Parietal lobe (tissue), 1 donor: ENCODE measurements around the gene HBE1. TPM values are rescaled to one million over a fixed set of nuclear protein-coding genes. Genes with fewer than 3 reads are reported as not detected.

Experiments
- total RNA-seq: library from RNA; depleted of rRNA; stranded (reverse); fragments of >200 nt; gene quantifications from one replicate; pipeline ENCODE4 v1.2.3, GENCODE V29; 2014

The HBE1 gene
- 3.8 TPM for total RNA-seq

GRCh38 chr11:5269715-5270147 is at the start of gene HBE1:
HBE1 (minus strand) TSS chr11:5269945; CDS start chr11:5269890, 55 bp downstream.

DNA sequence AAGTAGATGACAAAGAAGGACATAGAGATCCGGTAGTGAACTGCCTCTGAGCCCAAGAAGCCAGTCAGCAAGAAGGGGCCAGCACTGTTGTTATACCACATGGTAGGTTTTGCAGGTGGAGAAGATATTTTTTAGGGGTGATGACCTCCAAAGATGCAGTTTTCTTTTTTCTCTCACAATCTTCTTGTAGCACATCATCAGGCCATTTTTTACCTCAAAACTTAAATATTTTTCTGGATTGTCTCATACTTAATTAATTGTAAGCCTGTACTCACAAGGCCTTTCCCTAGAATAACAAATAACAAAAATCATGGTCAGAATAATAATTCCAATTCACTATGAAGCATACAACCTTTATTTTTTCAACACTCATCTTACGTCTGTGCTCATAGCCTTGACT is 32.1 kb upstream of the HBE1 start, which contains the start of gene OR51B4:
TSS of gene OR51B4 (minus strand) at position 101 of the 400 bp plus-strand sequence. CDS start at position 101, 0 bp downstream.

DNA sequence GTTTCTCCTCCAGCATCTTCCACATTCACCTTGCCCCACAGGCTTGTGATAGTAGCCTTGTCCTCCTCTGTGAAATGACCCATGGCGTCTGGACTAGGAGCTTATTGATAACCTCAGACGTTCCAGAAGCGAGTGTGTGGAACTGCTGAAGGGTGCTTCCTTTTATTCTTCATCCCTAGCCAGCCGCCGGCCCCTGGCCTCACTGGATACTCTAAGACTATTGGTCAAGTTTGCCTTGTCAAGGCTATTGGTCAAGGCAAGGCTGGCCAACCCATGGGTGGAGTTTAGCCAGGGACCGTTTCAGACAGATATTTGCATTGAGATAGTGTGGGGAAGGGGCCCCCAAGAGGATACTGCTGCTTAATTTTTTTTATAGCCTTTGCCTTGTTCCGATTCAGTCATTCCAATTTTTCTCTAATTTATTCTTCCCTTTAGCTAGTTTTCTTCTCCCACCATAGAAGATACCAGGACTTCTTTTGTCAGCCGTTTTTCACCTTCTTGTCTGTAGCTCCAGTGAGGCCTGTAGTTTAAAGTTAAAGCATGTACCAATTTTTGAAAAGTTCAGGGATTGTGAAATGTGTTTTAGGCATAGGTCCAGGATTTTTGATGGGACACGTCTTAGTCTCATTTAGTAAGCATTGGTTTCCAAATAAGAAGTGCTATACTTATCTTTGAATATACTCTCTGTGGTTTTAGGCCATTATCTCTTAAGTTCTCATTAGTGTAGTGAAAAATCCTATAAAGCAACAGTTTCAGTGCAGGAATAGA is 14.9 kb downstream of the HBE1 start, which contains the start of gene HBG2:
TSS of gene HBG2 (minus strand) at position 136 of the 768 bp plus-strand sequence. CDS start at position 83, 53 bp downstream.

GRCh38 chr11:5249807-5250396 is 19.8 kb downstream of the HBE1 start, which contains the start of gene HBG1:
HBG1 (minus strand) TSS chr11:5249857; CDS start chr11:5249804, 53 bp downstream.

GRCh38 chr11:5234381-5234834 is 35.3 kb downstream of the HBE1 start, which contains the start of gene HBD:
HBD (minus strand) TSS chr11:5234483; CDS start chr11:5234433, 50 bp downstream.

GRCh38 chr11:5226732-5227310 is 42.9 kb downstream of the HBE1 start, which contains the start of gene HBB:
HBB (minus strand) TSS chr11:5227071; CDS start chr11:5227021, 50 bp downstream.

Other genes with a start within 250 kb of the HBE1 start
- not detected for gene OR52J3, start 223.4 kb downstream of the HBE1 start, total RNA-seq
- gene OR52E2, start 210.3 kb downstream of the HBE1 start, total RNA-seq: not detected
- gene OR52E1, start 200.4 kb downstream of the HBE1 start, total RNA-seq: not detected
- not detected for gene OR52A5, start 131.6 kb downstream of the HBE1 start, total RNA-seq
- not detected for gene OR52A1, start 115.2 kb downstream of the HBE1 start, total RNA-seq
- not detected for gene OR51V1, start 69.3 kb downstream of the HBE1 start, total RNA-seq
- 141 TPM for gene HBB, start 42.9 kb downstream of the HBE1 start, total RNA-seq
- not detected for gene HBD, start 35.5 kb downstream of the HBE1 start, total RNA-seq
- 0.63 TPM for gene HBG1, start 20.1 kb downstream of the HBE1 start, total RNA-seq
- 464 TPM for gene HBG2, start 15.2 kb downstream of the HBE1 start, total RNA-seq
- gene OR51B4, start 32.0 kb upstream of the HBE1 start, total RNA-seq: 0.94 TPM
- gene OR51B2, start 54.4 kb upstream of the HBE1 start, total RNA-seq: 2.2 TPM
- gene OR51B5, start 73.6 kb upstream of the HBE1 start, total RNA-seq: 3.1 TPM
- not detected for gene OR51B6, start 81.6 kb upstream of the HBE1 start, total RNA-seq
- gene OR51M1, start 113.9 kb upstream of the HBE1 start, total RNA-seq: not detected
- not detected for gene OR51Q1, start 152.2 kb upstream of the HBE1 start, total RNA-seq
- 2.5 TPM for gene OR51I1, start 171.6 kb upstream of the HBE1 start, total RNA-seq
- gene OR51I2, start 179.4 kb upstream of the HBE1 start, total RNA-seq: not detected
- gene OR52D1, start 218.7 kb upstream of the HBE1 start, total RNA-seq: not detected
- 1.3 TPM for gene UBQLN3, start 240.0 kb upstream of the HBE1 start, total RNA-seq
- gene UBQLNL, start 246.8 kb upstream of the HBE1 start, total RNA-seq: 1.9 TPM